Measurements from ENCODE around the gene MAPKAP1. TPM values are rescaled to one million over a fixed set of nuclear protein-coding genes. Genes with fewer than 3 reads are reported as not detected.

The MAPKAP1 gene
- total and polyA plus RNA-seq, 8 donors: 49.5 to 89.5 (median 56.2) TPM

DNA sequence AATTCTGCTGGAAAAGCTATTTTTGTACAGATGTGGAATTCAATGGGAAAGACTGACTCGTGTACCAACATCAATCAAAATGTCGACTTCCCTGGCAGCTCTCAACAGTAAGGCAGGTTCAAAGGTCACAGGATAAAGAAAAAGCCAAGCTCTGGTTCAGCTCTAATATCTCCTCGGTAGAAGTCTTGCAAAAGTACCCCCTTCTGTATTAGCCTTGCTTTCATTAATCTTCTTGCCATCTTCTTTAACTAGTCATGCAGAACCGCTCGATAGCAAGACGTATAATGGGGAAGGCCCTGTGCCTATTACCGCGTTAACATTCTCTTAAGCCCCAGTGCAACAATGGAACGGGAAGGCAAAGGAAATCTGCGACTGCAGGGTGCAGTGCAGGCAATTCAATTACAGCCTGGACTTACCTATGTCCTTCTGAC, 244.1 kb downstream of the MAPKAP1 start:
- DNase-seq: no peak
- Histone ChIP-seq H3K4me1 (peaks cover 6 to 9% of the 10 kb centered on the region in 2 donors), H3K4me3 (no peak overlapping the region), H3K9me3 (no peaks in the 10 kb centered on the region), H3K36me3 (peaks cover 0 to 9% of the 10 kb centered on the region in 2 donors), H3K27me3 (no peaks in the 10 kb centered on the region), H3K27ac (no peak overlapping the region)
- ATAC-seq: no peak
- intact Hi-C loops (cut with DNase I): no loop called here
- TF ChIP-seq, protein P1, sequence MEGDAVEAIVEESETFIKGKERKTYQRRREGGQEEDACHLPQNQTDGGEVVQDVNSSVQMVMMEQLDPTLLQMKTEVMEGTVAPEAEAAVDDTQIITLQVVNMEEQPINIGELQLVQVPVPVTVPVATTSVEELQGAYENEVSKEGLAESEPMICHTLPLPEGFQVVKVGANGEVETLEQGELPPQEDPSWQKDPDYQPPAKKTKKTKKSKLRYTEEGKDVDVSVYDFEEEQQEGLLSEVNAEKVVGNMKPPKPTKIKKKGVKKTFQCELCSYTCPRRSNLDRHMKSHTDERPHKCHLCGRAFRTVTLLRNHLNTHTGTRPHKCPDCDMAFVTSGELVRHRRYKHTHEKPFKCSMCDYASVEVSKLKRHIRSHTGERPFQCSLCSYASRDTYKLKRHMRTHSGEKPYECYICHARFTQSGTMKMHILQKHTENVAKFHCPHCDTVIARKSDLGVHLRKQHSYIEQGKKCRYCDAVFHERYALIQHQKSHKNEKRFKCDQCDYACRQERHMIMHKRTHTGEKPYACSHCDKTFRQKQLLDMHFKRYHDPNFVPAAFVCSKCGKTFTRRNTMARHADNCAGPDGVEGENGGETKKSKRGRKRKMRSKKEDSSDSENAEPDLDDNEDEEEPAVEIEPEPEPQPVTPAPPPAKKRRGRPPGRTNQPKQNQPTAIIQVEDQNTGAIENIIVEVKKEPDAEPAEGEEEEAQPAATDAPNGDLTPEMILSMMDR (IDR thresholded peaks at IDR 0.05): no peak

DNA sequence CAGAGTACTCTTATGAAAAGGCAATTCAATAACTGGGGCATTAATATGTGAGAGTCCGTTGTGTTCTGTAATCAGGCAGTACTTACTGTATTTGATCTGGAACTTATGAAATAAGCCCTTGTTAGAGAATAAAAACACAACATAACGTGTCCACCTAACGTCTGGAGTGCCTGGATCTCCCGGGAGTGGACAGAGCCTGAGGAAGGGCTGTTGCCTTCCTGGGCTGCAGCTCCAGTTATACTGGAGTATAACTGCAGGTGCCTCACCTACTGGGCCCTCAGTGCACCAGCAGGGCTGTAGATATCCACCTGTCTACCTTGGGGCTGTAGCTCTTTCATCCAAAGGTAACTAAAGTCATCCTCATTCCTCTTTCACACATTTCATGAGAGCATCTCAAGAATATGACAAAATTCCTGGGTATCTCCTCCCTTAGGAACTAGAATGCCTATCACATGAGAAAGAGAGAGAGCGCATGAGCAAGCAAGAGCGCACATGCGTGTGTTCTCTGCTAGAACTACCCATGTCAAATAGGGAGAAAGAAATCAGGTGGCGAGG, 245.3 kb downstream of the MAPKAP1 start:
- TF ChIP-seq, protein P1 (IDR thresholded peaks at IDR 0.05): no peak
- H3K36me3 ChIP-seq: peaks cover 0 to 4% of the 10 kb centered on the region in 2 donors
- DNase-seq: no peak
- no peaks in the 10 kb centered on the region for H3K27me3 ChIP-seq
- peak; percentile 55 for ATAC-seq
- H3K4me3 ChIP-seq: no peak overlapping the region
- no peak overlapping the region for H3K27ac ChIP-seq
- peaks cover 0 to 8% of the 10 kb centered on the region in 2 donors for H3K9me3 ChIP-seq
- intact Hi-C loops (cut with DNase I): no loop called here
- H3K4me1 ChIP-seq: peaks cover 6 to 9% of the 10 kb centered on the region in 2 donors

DNA sequence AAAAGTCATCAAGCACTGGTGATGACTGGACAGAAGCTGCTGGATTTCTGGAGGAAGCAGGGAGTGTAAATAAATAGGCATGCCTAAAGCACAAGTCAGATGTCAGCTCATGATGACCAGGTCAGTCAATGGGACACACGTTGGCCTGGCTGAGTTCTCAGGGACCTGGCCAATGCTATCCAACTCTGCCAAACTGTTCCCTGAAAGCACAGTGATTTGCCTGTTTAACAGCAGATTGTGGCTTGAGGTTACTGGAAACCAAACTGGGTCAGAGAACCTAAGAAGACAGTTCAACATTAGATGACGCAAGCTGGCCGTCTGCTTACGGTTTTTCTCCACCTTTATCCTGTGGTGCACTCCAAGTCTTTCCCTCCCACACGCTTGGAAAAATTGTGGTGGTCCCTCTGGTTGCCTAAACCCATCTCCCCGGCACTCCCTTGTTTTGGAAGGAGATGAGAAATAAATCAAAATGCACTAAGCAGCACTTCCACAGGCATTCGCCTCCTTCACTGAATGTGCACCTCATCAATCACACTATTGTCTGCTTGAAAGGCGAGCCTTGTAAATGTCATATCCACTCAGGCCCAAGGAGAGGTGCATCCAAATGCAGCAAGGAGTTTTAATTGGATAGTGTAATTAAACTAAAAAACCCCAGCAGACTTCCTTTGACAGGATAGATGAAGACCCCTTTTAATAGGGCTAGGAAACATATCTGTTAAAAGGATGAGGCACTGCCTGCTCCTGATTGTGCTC, 245.9 kb downstream of the MAPKAP1 start:
- H3K4me3 ChIP-seq: no peak overlapping the region
- no peaks in the 10 kb centered on the region for H3K27me3 ChIP-seq
- DNase-seq (no peak), ATAC-seq (peak; percentile 68)
- TF ChIP-seq, protein P1 (IDR thresholded peaks at IDR 0.05): no peak
- H3K9me3 ChIP-seq: peaks cover 0 to 13% of the 10 kb centered on the region in 2 donors
- no peaks in the 10 kb centered on the region for H3K36me3 ChIP-seq
- peak overlapping the region in 1 of 2 donors; percentile 21 for H3K27ac ChIP-seq
- intact Hi-C loops (cut with DNase I): no loop called here
- peaks cover 6 to 9% of the 10 kb centered on the region in 2 donors for H3K4me1 ChIP-seq

DNA sequence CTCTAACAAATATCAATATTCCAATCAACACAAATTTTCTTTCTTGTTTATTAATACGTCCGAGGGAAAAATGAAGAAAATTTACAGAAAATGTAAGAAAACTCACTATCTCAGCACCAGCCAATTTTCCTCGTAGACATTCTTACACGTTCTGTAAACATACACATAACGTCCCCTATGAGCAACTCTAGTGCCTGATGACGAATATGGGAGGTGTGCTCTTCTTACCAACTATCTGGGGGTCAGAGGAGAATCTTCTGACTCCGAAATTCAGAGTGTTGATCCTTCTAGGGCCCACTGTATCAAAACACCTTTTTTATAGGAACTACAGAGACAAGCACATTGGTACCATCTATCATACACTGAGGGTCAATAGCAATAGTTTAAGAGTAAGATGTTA, 246.7 kb downstream of the MAPKAP1 start:
- Histone ChIP-seq H3K27me3 (no peaks in the 10 kb centered on the region), H3K27ac (peak overlapping the region in 1 of 2 donors; percentile 21), H3K4me3 (no peak overlapping the region), H3K36me3 (no peaks in the 10 kb centered on the region), H3K4me1 (peaks cover 6 to 9% of the 10 kb centered on the region in 2 donors), H3K9me3 (peaks cover 0 to 13% of the 10 kb centered on the region in 2 donors)
- DNase-seq (no peak), ATAC-seq (no peak)
- intact Hi-C loops (cut with DNase I): no loop called here
- TF ChIP-seq, protein P1 (IDR thresholded peaks at IDR 0.05): no peak

DNA sequence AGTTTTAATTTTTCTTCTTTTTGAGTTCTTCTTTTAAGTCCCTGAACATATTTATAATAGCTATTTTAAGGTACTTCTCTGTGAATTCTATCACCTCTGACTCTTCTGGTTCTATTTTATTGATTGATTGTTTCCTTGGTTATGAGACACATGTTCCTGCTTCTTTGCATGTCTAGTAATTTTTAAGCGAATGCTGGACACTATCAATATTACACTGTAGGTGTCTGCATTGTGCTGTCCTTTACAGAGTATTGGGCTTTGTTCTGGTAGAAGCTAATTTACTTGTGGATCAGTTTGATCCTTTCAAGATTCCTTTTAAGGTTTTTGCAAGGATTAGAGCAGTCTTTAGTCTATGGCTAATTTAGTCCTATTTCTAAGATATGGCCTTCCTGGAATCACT, 249.7 kb downstream of the MAPKAP1 start:
- DNase-seq: no peak
- TF ChIP-seq, protein P1 (IDR thresholded peaks at IDR 0.05): no peak
- no peak for ATAC-seq
- intact Hi-C loops (cut with DNase I): no loop called here
- Histone ChIP-seq H3K36me3 (peaks cover 0 to 6% of the 10 kb centered on the region in 2 donors), H3K4me1 (peaks cover 5 to 13% of the 10 kb centered on the region in 2 donors), H3K27ac (no peak overlapping the region), H3K27me3 (no peaks in the 10 kb centered on the region), H3K9me3 (peaks cover 0 to 13% of the 10 kb centered on the region in 2 donors), H3K4me3 (no peak overlapping the region)
